Large intestine (tissue), 12 donors: ENCODE results near the gene GJB6. TPM values are rescaled to one million over a fixed set of nuclear protein-coding genes. Genes with fewer than 3 reads are reported as not detected.
"Not testable (repeated sequence)": the region's sequence is repeated elsewhere in the genome, so short reads cannot be mapped to it uniquely, and the experiment has no call there.

ENCODE experiments used
- DNase-seq, 2 donors: peaks; one replicate each; pipeline versions ENCODE4 v3.0.0 to v3.0.0-alpha.2; 2013
- H3K27ac ChIP-seq: one replicate; pipeline ENCODE4 v1.5.1; 2013; ENCODE audit warnings: low read length
- H3K27me3 ChIP-seq: 2 replicates; pipeline ENCODE4 v1.6.1; 2013; ENCODE audit warnings: low read length; ENCODE audit not compliant: control insufficient read depth, insufficient read depth
- H3K36me3 ChIP-seq: 2 replicates; pipeline ENCODE4 v1.6.1; 2013; ENCODE audit warnings: low read length; ENCODE audit not compliant: control insufficient read depth, insufficient read depth
- H3K4me1 ChIP-seq: one replicate; pipeline ENCODE4 v1.6.1; 2013; ENCODE audit warnings: low read length; ENCODE audit not compliant: control insufficient read depth, insufficient read depth
- H3K4me3 ChIP-seq: one replicate; pipeline ENCODE4 v1.5.1; 2013; ENCODE audit warnings: low read length
- H3K9me3 ChIP-seq: one replicate; pipeline ENCODE4 v1.6.1; 2013; ENCODE audit warnings: mild to moderate bottlenecking, low read depth, low read length, moderate library complexity; ENCODE audit not compliant: control insufficient read depth
- WGBS: methylation state at CpG from one replicate; pipeline ENCODE4 v1.1.5; 2013; ENCODE audit warnings: low lambda C conversion rate; ENCODE audit not compliant: insufficient coverage; 5-methylcytosine and 5-hydroxymethylcytosine counted together
- long read RNA-seq, 11 donors: transcript quantifications; one replicate each; lab custom pipeline, GENCODE V29; 2026
- polyA plus RNA-seq: library from polyadenylated mRNA; unstranded; fragments of 120-200 nt; gene quantifications from one replicate; pipeline ENCODE4 v1.2.1, GENCODE V29; 2013

Gene GJB6
- polyA plus RNA-seq = 0.25 TPM
- long read RNA-seq, donor 1 = 0 reads
- long read RNA-seq, donor 2 = 0 reads
- long read RNA-seq, donor 3 = 0 reads
- long read RNA-seq, donor 4 = 0 reads
- long read RNA-seq, donor 5 = 0 reads
- long read RNA-seq, donor 6 = 0 reads
- long read RNA-seq, donor 7 = 0 reads
- long read RNA-seq, donor 8 = 0 reads
- long read RNA-seq, donor 9 = 0 reads
- long read RNA-seq, donor 10 = 0 reads
- long read RNA-seq, donor 11 = 0 reads

DNA sequence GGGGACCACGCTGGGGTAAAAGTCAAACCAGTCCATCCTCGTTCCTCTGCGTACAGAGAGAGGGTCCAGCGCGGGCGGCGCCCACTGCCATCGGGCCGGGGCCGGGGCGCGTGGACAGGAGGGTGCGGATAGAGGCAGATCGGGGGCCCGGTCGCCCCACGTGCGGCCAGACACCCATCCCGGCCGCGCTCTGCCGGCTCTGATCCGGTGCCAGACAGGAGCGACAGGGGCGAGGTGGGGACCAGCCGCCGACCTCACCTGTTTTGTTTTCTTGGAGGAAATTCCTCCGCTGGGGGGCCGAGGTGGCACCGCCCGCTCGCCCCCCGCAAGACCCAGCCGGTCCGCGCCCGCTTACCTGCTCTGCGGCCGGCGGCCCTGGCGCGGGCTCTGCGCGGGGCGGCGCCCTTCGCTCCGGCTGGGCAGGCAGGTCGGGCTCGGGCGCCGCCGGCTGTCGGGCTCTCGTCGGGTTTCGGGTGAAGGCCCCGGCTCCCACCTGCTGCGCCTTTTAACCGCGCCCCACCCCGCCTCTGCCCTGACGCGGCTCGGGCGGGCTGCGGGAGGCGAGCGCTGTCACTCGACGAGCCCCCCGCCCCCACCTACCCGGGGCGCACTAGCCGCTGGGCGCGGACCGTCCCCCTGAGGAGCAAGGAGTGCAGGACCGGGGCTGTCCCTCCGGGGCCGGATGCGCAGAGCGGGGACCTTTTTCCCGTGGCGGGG, at the start of gene GJB6:
TSS of gene GJB6 (minus strand) at position 481 of the 717 bp plus-strand sequence. CDS start 8,839 bp downstream, outside the sequence.
- Histone ChIP-seq H3K4me3 (no peak within 1 kb of the TSS), H3K4me1 (peaks cover 5% of the 10 kb centered on the region), H3K9me3 (peaks cover 4% of the 10 kb centered on the region), H3K27me3 (peaks cover 56% of the 10 kb centered on the region), H3K36me3 (no peaks in the 10 kb centered on the region), H3K27ac (no peak within 1 kb of the TSS)
- WGBS = no CpG with 5 or more reads among the region's 85 CpGs
- peak; percentile 12 to 31 for DNase-seq

DNA sequence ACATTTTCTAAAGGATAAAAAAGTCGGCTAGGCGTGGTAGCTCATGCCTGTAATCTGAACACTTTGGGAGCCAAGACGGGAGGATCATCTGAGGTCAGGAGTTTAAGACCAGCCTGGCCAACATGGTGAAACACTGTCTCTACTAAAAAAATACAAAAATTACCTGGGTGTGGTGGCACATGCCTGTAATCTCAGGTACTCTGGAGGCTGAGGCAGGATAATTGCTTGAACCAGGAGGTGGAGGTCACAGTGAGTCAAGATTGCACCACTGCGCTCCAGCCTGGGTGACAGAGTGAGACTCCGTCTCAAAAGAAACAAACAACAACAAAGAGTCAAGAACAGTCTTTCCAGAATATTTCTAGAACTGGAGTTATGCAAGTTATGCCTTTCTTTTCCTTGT, 44.8 kb upstream of the GJB6 start:
- H3K9me3 ChIP-seq, H3K27me3 ChIP-seq, H3K4me1 ChIP-seq, H3K36me3 ChIP-seq, H3K4me3 ChIP-seq, H3K27ac ChIP-seq, DNase-seq: not testable (repeated sequence)
- WGBS = no CpG with 5 or more reads among the region's 5 CpGs

DNA sequence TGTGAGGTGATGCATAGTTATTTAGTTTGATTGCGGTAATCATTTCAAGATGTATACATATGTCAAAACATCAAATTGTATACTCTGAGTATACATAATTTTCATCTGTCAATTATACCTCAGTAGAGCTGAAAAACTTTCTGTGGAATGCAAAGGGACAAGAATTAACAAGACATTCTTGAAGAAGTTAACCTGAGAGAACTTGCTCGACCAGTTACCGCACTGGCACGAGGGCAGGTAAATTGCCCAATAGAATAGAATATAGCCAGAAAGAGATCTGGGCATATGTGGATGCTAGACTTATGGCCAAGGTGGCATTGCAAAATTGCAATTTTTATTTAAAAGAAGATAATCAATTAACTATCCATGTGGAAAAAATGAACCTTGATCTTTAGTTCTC, 42.3 kb upstream of the GJB6 start:
- Histone ChIP-seq H3K4me1 (no peaks in the 10 kb centered on the region), H3K36me3 (no peaks in the 10 kb centered on the region), H3K27ac (no peak overlapping the region), H3K9me3 (no peaks in the 10 kb centered on the region), H3K27me3 (peaks cover 7% of the 10 kb centered on the region), H3K4me3 (no peak overlapping the region)
- DNase-seq = no peak
- 67% methylated on average over 3 of the region's 4 CpGs for WGBS

DNA sequence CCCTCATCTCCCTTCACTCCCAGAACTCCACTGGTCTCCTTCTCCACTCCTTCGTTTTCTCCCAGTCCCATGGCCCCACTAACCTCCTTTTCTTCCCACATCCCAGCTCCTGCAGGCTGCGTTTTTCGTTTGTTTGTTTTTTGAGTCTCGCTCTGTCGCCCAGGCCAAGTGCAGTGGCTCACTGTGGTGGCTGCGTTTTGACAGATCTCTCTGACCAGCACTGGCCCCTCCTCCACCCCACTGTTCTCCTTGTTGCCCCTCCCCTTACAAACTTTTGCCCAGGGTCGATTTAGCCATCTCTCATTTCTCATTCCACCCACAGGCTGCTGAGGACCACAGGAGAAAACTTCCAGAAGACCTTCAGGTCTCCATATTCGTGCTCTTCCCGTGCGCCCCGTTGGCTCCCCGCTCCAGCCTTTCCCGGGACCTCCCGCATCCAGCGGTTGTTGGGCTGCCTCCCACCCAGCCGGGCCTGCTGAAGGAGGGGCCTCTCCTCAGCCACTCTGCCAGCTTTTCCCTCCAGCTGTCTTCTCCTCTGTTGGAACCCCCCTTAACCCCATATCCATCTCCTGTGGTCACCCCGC, 40.6 kb upstream of the GJB6 start:
- H3K27ac ChIP-seq = no peak overlapping the region
- H3K36me3 ChIP-seq = no peaks in the 10 kb centered on the region
- 76% methylated on average over 2 of the region's 17 CpGs for WGBS
- H3K4me1 ChIP-seq = no peaks in the 10 kb centered on the region
- no peak overlapping the region for H3K4me3 ChIP-seq
- H3K9me3 ChIP-seq = no peaks in the 10 kb centered on the region
- DNase-seq = no peak
- peaks cover 7% of the 10 kb centered on the region for H3K27me3 ChIP-seq

DNA sequence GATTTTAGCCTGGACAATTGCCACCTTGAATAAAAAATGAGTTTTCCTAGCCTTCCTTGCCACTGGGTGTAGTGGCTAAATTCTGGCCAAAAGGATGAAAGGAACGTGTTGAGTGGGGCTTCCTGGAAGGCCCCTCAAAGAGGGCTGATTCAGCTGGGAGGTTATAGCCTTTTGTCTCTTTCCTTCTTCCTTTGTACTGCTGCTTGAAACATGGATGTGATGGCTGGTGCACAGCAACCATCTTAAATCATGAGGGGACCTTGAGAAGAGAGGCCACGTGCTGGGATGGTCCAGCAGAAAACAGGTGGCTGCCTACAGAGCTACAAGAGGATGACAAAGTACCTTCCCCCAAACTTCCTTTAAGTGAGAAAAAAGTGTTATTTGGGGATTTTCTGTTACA, 40.0 kb upstream of the GJB6 start:
- no peak overlapping the region for H3K4me3 ChIP-seq
- no peaks in the 10 kb centered on the region for H3K9me3 ChIP-seq
- H3K27me3 ChIP-seq = peaks cover 7% of the 10 kb centered on the region
- no peaks in the 10 kb centered on the region for H3K4me1 ChIP-seq
- H3K27ac ChIP-seq = no peak overlapping the region
- no peak for DNase-seq
- H3K36me3 ChIP-seq = no peaks in the 10 kb centered on the region
- 100% methylated on average over 1 of the region's 2 CpGs for WGBS

DNA sequence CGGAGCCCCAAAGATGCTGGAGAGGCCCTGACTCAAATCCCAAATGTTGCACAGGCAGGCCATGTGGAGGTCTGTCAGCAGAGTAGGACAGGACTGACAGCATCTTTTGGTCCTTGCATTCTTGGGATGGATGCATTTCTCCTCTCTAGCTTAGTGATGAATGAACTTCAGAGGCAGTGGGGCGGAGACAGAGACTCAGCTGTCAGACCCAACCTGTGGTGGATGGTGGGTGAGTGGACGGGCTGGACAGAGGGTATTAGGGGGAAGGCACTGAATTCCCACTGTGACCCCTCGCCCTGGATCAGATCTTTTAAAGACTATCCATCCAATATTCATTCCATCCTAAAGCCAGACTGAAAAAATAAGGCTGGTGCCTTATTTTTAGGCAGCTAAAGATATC, 39.3 kb upstream of the GJB6 start:
- no CpG with 5 or more reads among the region's 4 CpGs for WGBS
- H3K27me3 ChIP-seq = peaks cover 7% of the 10 kb centered on the region

DNA sequence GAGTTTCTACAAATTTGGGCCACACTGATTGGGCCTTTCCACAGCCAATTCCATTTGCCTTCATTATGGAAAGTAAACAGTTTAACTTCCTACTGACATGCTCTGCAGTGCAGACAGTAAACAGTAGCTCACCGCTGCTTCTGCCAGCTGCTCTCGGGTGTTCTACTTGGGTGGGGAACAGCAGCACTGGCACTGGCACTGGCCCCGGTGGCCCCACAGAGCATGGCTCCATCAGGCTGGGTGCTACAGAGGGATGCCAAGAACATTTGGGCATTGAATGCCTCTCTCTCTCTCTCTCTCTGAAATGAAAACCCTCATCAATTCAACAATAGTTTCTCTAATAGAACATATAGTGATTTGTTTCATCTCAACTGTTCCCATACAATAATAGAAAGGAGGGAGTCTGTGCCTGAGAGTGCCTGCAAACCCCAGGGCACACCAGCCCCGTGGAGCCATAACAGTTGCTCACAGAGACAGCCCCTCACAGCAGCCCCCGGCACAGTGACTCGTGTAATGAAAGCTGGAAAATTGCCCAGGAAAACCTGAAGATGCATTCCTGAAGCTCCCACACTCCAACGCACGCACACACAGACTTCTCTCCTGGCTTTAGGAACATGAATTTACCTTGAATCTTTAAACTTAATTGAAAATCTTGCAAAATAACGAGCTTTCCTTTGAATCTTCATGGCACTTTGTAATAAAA, 38.2 kb upstream of the GJB6 start:
- WGBS = 82% methylated on average over 3 of the region's 9 CpGs
- no peaks in the 10 kb centered on the region for H3K36me3 ChIP-seq
- H3K27ac ChIP-seq = no peak overlapping the region
- H3K9me3 ChIP-seq = no peaks in the 10 kb centered on the region
- DNase-seq = no peak
- H3K4me3 ChIP-seq = no peak overlapping the region
- H3K4me1 ChIP-seq = no peaks in the 10 kb centered on the region
- H3K27me3 ChIP-seq = peaks cover 7% of the 10 kb centered on the region

More for the DNA sequence above, 39.3 kb upstream of the GJB6 start:
- H3K27ac ChIP-seq = no peak overlapping the region
- DNase-seq = no peak
- no peaks in the 10 kb centered on the region for H3K36me3 ChIP-seq
- no peaks in the 10 kb centered on the region for H3K4me1 ChIP-seq
- no peak overlapping the region for H3K4me3 ChIP-seq
- no peaks in the 10 kb centered on the region for H3K9me3 ChIP-seq

DNA sequence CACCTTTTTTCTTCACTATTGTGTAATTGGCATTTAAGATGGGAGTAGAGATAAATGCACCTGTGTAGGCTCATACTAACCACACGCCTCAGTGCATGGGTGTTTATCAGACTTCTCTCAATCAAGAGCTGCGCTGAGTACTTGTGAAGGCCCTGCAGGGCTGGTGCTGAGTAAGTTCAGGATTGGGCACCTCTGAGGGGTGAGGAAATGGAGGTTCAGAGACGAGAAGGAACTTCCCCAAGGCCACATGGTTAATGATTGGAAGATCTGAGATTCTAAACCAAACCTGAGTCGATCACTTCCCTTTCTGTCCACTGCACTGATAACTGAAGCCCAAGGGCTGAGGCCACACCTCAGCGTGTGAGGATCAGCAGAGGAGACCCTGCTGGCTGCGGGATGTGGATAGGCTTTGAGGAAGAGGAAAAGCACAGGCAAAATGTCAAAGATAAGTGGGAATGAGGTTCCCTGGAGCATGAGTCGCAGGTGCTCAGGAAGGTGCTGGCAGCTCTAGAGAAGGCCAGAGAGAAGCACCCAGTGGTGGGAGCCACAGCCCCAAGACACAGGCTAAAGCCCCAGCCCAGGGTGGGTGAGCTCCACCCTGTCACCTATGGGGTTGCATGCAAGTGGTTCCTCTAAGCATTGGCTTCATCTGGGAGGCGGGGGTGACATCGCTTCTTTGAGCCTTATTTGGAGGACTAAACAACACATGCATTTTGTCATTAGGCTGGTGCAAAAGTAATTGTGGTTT, 32.3 kb upstream of the GJB6 start:
- H3K36me3 ChIP-seq = no peaks in the 10 kb centered on the region
- H3K4me3 ChIP-seq = no peak overlapping the region
- DNase-seq = peak in 1 of 2 donors; percentile 24
- no peaks in the 10 kb centered on the region for H3K9me3 ChIP-seq
- WGBS = 20% methylated on average over 1 of the region's 9 CpGs
- H3K4me1 ChIP-seq = peaks cover 6% of the 10 kb centered on the region
- no peaks in the 10 kb centered on the region for H3K27me3 ChIP-seq
- no peak overlapping the region for H3K27ac ChIP-seq

DNA sequence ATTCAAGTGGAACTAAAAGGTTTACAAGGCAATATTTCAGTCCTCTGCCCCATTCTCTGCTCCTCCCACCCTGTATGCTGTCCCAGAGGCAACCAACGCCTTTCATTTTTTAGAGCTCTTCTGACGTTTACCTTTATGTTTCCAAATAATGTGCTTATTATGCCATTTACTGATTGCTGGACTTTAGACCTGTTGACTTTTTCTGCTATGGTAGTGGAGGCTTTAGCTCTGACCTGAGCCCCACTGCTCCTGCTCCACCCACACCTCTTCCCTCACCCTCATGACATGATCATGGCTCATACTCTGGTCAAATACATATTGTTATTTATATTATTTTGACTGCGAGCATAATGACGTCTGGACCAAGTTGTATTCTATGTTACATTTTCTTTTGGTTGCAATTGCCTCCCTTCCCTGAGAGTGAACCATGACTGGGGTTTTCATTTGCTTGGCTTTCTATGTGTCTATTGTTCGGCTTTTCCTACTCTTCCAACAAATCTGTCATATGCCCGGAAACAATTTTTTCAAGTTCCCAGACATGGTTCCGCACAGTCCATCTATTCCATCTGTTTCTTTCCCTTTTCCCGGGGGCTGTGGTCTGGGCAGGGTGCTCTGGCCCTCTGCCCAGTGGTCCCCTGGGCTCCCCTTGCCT, 31.4 kb upstream of the GJB6 start:
- Histone ChIP-seq H3K27ac (no peak overlapping the region), H3K27me3 (no peaks in the 10 kb centered on the region), H3K4me3 (no peak overlapping the region), H3K4me1 (peaks cover 6% of the 10 kb centered on the region), H3K9me3 (no peaks in the 10 kb centered on the region), H3K36me3 (no peaks in the 10 kb centered on the region)
- WGBS = 86% methylated on average over 6 of the region's 8 CpGs
- DNase-seq = peak; percentile 48 to 78
